NCI-H146 treated with DMSO at 0.1 percent for 48 hours (cell line): Measurements from ENCODE around the gene KIAA2012.
"Not testable (repeated sequence)": the region's sequence is repeated elsewhere in the genome, so short reads cannot be mapped to it uniquely, and the experiment has no call there.

Experiments
- DNase-seq: peaks from one replicate; lab custom pipeline; 2025; ENCODE audit not compliant: unreplicated experiment; lab: John Stamatoyannopoulos, UW

The KIAA2012 gene

DNA sequence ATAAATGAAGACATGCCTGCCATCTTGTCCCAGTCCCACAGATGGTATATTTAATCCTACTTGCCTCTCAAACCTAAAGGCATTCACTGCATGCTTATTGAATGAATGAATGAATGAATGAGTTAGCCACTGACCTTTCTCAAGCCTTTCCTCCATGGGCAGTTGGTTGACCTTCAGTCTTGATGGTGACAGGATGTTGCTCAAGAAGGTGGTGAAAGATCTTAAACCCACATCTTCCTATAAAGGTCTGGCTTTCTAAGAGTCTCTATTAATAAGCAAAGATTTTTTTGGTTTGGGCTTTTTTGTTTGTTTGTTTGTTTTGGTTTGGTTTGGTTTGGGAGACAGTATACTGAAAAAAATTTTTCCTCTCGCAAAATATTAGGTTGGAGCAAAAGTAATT is 41.7 kb downstream of the KIAA2012 start:
- DNase-seq, result no peak

- no peak for DNase-seq
These were observed 42.5 kb downstream of the KIAA2012 start for GRCh38 chr2:202115479-202115971.

DNA sequence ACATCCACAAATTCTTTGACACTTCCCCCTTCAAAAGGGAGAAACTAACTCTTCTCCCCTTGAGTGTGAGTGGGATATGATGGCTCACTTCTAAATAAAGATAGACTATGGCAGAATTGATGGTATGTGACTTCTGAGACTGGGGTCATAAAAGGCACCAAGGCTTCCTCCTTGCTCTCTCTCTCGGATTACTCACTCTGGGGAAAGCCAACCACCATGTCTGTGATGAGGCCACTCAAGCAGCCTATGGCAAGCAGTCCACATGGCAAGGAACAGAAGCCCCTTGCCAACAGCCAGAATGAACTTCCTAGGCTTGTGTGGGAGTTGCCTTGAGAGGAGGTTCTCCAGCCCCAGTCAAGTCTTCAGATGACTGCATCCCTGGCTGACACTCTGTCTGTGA is 43.6 kb downstream of the KIAA2012 start:
- DNase-seq, result no peak

GRCh38 chr2:202118168-202118567 is 45.1 kb downstream of the KIAA2012 start:
- no peak for DNase-seq

- no peak for DNase-seq
These were observed 47.8 kb downstream of the KIAA2012 start for GRCh38 chr2:202120828-202121227.

- DNase-seq, result no peak
These were observed 48.6 kb downstream of the KIAA2012 start for GRCh38 chr2:202121532-202122162.

GRCh38 chr2:202122163-202122540 is 49.1 kb downstream of the KIAA2012 start:
- DNase-seq, result no peak

DNA sequence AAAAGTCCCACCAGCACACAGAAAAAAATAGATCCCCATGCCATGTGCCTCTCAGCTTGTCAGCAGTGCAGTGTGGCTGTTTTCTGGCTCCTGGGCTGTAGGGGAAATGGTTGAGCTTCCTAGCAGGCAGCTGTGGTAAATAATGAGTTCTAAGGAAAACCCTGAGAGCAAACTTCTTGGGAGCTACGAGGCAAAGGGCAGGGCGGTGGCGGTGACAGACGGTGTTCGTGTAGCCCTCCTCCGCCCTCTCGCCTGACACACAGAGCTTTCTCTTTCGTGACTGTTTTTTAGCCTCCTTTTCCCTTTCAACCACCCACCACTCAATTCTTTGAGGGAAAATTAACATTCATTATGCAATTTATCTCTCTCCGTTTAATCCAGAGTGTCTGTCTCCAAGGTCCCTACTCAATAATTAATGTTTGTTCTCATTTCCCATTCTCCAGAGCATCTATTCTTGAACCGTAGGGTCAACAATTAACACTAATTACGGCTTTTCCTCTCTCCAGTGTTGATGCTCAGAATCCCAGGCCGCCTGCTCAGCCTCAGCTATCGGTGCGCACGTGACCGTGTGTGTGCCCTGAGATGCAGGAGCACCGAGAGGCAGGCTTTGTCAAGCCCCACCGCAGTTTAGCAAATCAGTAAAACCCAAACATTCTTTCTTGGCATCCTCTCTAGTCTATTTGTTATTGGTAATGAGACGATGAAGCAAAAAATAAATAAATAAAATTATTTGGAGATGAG is 50.1 kb downstream of the KIAA2012 start:
- DNase-seq, result peak; percentile 21

GRCh38 chr2:202124286-202124685 is 51.2 kb downstream of the KIAA2012 start:
- no peak for DNase-seq

GRCh38 chr2:202127687-202128331 is 54.8 kb downstream of the KIAA2012 start:
- DNase-seq, result no peak

DNA sequence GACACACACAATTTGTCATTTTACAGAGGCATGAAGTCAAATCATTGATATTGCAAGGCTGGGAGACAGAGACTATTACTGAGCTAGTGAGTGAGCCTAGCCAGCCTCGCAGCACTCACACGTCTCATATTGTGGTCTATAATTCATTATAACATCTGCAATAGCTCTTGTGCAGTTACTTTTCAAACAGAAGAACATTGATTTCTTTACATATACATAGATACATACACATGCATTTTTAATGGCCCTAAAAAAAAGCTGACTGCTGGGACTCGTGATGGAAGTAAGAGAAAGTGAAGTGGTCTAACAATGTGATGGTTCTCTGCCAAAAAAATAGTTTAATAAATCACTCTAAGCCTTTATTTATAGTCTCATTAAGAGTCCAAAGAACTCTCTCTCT is 56.8 kb downstream of the KIAA2012 start:
- no peak for DNase-seq

GRCh38 chr2:202133200-202133908 is 60.3 kb downstream of the KIAA2012 start:
- DNase-seq, result no peak

- DNase-seq, result no peak
These were observed 60.8 kb downstream of the KIAA2012 start for GRCh38 chr2:202133909-202134265.

GRCh38 chr2:202135091-202135874 is 62.2 kb downstream of the KIAA2012 start:
- DNase-seq, result no peak

DNA sequence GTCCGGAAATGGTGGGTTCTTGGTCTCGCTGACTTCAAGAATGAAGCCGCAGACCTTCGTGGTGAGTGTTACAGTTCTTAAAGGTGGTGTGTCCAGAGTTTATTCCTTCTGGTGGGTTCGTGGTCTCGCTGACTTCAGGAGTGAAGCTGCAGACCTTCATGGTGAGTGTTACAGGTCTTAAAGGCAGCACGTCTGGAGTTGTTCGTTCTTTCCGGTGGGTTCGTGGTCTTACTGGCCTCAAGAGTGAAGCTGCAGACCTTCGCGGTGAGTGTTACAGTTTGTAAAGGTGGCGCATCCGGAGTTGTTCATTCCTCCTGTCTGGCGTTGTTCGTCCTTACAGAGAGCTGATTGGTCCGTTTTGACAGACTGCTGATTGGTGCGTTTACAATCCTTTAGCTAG is 63.0 kb downstream of the KIAA2012 start:
- DNase-seq, result not testable (repeated sequence)

DNA sequence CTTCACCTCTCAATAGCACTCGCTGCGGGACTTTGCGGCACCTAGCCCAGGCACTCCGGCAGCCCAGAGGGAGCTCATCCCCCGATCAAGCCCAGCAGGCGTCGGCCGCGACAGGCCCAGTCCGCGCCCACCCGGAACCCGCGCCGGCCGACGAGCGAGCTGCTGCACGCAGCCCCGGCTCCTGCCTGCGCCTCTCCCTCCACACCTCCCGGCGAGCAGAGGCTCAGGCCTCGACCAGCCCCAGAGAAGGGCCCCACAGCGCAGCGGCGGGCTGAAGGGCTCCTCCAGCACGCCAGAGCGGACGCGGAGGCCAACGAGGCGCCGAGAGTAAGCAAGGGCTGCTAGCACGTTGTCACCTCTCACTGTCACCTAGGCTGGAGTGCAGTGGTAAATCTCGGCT is 63.5 kb downstream of the KIAA2012 start:
- no peak for DNase-seq

GRCh38 chr2:202140522-202141252 is 67.6 kb downstream of the KIAA2012 start:
- no peak for DNase-seq

DNA sequence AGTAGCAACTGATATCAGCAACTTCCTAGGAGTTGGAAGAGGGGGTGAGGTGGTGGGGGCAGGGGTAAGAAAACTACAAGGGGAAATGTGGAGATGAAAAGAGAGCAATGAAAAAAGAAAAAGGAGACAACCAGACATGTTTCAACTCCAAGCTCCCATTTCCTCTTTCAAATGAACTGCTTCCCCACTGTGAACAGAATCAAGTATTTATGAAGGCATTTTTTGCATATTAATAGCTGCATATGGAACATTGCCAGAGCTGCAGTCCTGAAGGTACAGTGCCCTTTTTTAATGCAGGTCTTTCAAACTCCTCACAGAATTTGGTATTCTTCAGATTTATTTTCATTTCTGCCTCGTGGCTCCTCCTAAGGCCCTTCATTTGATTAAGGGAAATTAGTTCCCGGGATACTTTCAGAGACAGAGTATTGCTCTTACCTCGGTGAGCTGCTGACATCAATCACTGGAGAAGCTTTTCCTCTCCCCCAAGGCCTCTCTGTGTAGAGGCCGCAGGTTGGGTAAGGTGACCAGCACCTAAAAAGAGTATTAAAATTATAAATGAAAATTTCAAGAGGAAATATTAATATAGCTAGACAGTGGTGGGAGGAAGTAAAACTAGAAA is 68.4 kb downstream of the KIAA2012 start:
- no peak for DNase-seq

GRCh38 chr2:202142540-202142939 is 69.5 kb downstream of the KIAA2012 start:
- DNase-seq, result no peak

DNA sequence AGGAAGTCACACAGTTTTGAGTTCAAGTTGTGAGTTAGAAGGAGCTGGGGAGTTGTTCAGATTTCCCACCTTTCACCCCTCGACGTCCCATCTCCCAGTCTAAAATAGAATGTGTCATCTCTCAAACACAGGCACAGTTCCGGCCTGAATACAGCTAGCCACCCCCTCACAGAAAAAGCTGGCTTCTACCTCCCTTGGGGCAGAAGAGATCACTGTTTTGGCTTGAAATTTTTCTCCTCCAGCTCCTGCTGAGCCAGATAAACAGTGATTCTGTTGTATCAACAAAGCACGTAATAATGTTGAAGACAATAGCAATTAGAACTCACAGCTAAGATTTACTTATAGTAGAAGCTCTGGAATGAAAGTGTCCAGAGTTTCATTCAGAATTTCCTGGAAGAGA is 74.7 kb downstream of the KIAA2012 start:
- no peak for DNase-seq
